ENCODE data around the gene SMIM13.

DNA sequence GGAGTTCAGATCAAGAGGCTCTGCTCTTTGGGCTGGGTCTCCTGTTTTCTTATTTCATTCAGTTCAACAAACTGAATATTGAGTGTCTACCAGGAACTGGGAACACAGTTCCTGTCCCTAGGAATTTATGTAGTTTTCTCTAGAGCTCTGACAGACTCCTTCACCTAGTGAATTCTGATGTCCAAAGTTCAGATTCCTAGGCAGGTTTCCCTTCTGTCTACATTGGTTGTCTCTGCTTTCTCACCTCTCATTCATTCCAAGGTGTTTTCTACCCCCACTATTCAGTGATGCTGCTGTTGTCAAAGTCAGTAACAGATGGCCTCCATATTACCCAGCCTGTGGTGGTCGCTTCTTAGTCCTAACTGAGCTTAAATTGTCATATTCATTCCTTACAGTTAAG, 4.4 kb downstream of the SMIM13 start:
- TF ChIP-seq, protein P1, sequence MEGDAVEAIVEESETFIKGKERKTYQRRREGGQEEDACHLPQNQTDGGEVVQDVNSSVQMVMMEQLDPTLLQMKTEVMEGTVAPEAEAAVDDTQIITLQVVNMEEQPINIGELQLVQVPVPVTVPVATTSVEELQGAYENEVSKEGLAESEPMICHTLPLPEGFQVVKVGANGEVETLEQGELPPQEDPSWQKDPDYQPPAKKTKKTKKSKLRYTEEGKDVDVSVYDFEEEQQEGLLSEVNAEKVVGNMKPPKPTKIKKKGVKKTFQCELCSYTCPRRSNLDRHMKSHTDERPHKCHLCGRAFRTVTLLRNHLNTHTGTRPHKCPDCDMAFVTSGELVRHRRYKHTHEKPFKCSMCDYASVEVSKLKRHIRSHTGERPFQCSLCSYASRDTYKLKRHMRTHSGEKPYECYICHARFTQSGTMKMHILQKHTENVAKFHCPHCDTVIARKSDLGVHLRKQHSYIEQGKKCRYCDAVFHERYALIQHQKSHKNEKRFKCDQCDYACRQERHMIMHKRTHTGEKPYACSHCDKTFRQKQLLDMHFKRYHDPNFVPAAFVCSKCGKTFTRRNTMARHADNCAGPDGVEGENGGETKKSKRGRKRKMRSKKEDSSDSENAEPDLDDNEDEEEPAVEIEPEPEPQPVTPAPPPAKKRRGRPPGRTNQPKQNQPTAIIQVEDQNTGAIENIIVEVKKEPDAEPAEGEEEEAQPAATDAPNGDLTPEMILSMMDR (IDR thresholded peaks at IDR 0.05), result no peak
- TF ChIP-seq EZH2 (IDR thresholded peaks at IDR 0.05), result no peak
- no peak for TF ChIP-seq EZH2phosphoT487 (IDR thresholded peaks at IDR 0.05)

Measured in neural progenitor cell (in vitro differentiated cells).